SK-N-SH (cell line): ENCODE measurements around the gene PDZD2. TPM values are rescaled to one million over a fixed set of nuclear protein-coding genes. Genes with fewer than 3 reads are reported as not detected.

Experiments used
- CTCF ChIA-PET: fragments of 300-600, 350-600 bp; formaldehyde crosslinking; extraction: SDS; loops from one replicate; lab custom pipeline; 2021; lab: Yijun Ruan, JAX
- POLR2A ChIA-PET: fragments of 350-600 bp; sonication (Branson Sonifier 250); formaldehyde crosslinking; extraction: SDS; loops from one replicate; lab custom pipeline; 2020; ENCODE audit warnings: antibody characterized with exemption, inconsistent platforms; lab: Yijun Ruan, JAX
- DNase-seq: peaks from one replicate; pipeline ENCODE4 v3.0.0; 2012
- H2AFZ ChIP-seq: fragments of 200-600 bp; sonication (generic); 2 replicates; pipeline ENCODE4 v1.8.1; 2016; ENCODE audit warnings: antibody characterized with exemption, mild to moderate bottlenecking, low read depth
- H3F3A ChIP-seq: fragments of 200-600 bp; sonication (generic); replicated peaks from 2 replicates; pipeline ENCODE3; 2016; ENCODE audit warnings: antibody characterized with exemption, mild to moderate bottlenecking; ENCODE audit not compliant: insufficient read depth
- H3K27ac ChIP-seq, 2 experiments: fragments of 200-500 bp in 1 of 2; fragments of 200-600 bp in 1 of 2; sonication (Bioruptor generic) in 1 of 2; sonication (generic), shearing (Covaris generic) in 1 of 2; 2 replicates each; pipeline versions ENCODE4 v1.5.1 to v1.6.1; 2014 to 2016; ENCODE audit warnings: low read depth in 2 of 2, inconsistent platforms in 1 of 2, low read length in 1 of 2, mild to moderate bottlenecking in 1 of 2, mixed read lengths in 1 of 2
- H3K27me3 ChIP-seq: fragments of 200-600 bp; sonication (generic), shearing (Covaris generic); 2 replicates; pipeline ENCODE4 v1.6.1; 2016; ENCODE audit warnings: mixed run types; ENCODE audit not compliant: insufficient read depth
- H3K36me3 ChIP-seq, 2 experiments: fragments of 200-500 bp in 1 of 2; fragments of 200-600 bp in 1 of 2; sonication (Bioruptor generic) in 1 of 2; sonication (generic) in 1 of 2; replicated peaks in 1 of 2; 2 replicates each; pipeline versions ENCODE3 to v1.5.1; 2014 to 2016; ENCODE audit warnings: low read length in 1 of 2, mild to moderate bottlenecking in 1 of 2; ENCODE audit not compliant: insufficient read depth in 2 of 2, control insufficient read depth in 1 of 2
- H3K4me1 ChIP-seq, 2 experiments: fragments of 200-500 bp in 1 of 2; fragments of 200-600 bp in 1 of 2; sonication (Bioruptor generic) in 1 of 2; sonication (generic), shearing (Covaris generic) in 1 of 2; 2 replicates each; pipeline versions ENCODE4 v1.5.1 to v1.6.1; 2014 to 2016; ENCODE audit warnings: low read depth in 1 of 2, low read length in 1 of 2, mixed run types in 1 of 2; ENCODE audit not compliant: insufficient read depth in 2 of 2, control insufficient read depth in 1 of 2
- H3K4me2 ChIP-seq: fragments of 200-600 bp; sonication (generic), shearing (Covaris generic); 2 replicates; pipeline ENCODE4 v1.6.1; 2017; ENCODE audit warnings: mixed run types
- H3K4me3 ChIP-seq, 2 experiments: fragments of 200-500 bp in 1 of 2; fragments of 200-600 bp in 1 of 2; sonication (Bioruptor generic) in 1 of 2; sonication (generic), shearing (Covaris generic) in 1 of 2; 2 replicates each; pipeline versions ENCODE4 v1.5.1 to v1.8.1; 2014 to 2016; ENCODE audit warnings: low read depth in 2 of 2, inconsistent platforms in 1 of 2, low read length in 1 of 2, mild to moderate bottlenecking in 1 of 2, mixed read lengths in 1 of 2, moderate library complexity in 1 of 2
- H3K79me2 ChIP-seq: fragments of 200-600 bp; sonication (generic); 2 replicates; pipeline ENCODE4 v1.8.1; 2017; ENCODE audit warnings: mild to moderate bottlenecking; ENCODE audit not compliant: insufficient read depth
- H3K9ac ChIP-seq: fragments of 200-600 bp; sonication (generic); 2 replicates; pipeline ENCODE4 v1.6.1; 2017; ENCODE audit warnings: mixed run types
- H3K9me2 ChIP-seq: fragments of 200-600 bp; sonication (generic); 2 replicates; pipeline ENCODE4 v1.6.1; 2017; ENCODE audit warnings: mixed run types
- H3K9me3 ChIP-seq: fragments of 200-600 bp; sonication (generic); 2 replicates; pipeline ENCODE4 v1.6.1; 2017; ENCODE audit warnings: mixed run types, mild to moderate bottlenecking, moderate library complexity
- H4K20me1 ChIP-seq: fragments of 200-600 bp; sonication (generic); 2 replicates; pipeline ENCODE4 v1.6.1; 2017; ENCODE audit warnings: mild to moderate bottlenecking, mixed run types; ENCODE audit not compliant: insufficient read depth
- CHD2 ChIP-seq: fragments of 150-350 bp; IDR thresholded peaks from 2 replicates; pipeline ENCODE4 v1.6.1; 2018; ENCODE audit warnings: low read length; ENCODE audit not compliant: partially characterized antibody
- ELF1 ChIP-seq: IDR thresholded peaks from 2 replicates; pipeline ENCODE4 v1.4.0; 2012
- FOSL2 ChIP-seq: IDR thresholded peaks from 2 replicates; pipeline ENCODE4 v1.4.0; 2012; ENCODE audit warnings: low read depth, mild to moderate bottlenecking, moderate library complexity, borderline replicate concordance
- GABPA ChIP-seq: IDR thresholded peaks from 2 replicates; pipeline ENCODE4 v1.4.0; 2012; ENCODE audit warnings: low read depth, mild to moderate bottlenecking
- JUND ChIP-seq: IDR thresholded peaks from 2 replicates; pipeline ENCODE4 v1.4.0; 2012
- MEF2A ChIP-seq: IDR thresholded peaks from 2 replicates; pipeline ENCODE4 v1.4.0; 2012; ENCODE audit warnings: low read depth, borderline replicate concordance
- MXI1 ChIP-seq: IDR thresholded peaks from 2 replicates; pipeline ENCODE4 v1.6.1; 2012; ENCODE audit warnings: mild to moderate bottlenecking, low read depth, low read length, improper control_type of control experiment
- NRF1 ChIP-seq: IDR thresholded peaks from 2 replicates; pipeline ENCODE4 v1.6.1; 2012; ENCODE audit warnings: low read depth, mild to moderate bottlenecking, low read length
- POLR2AphosphoS5 ChIP-seq: IDR thresholded peaks from 2 replicates; pipeline ENCODE4 v1.6.1; 2012; ENCODE audit warnings: low read depth, low read length
- RFX5 ChIP-seq: IDR thresholded peaks from 2 replicates; pipeline ENCODE4 v1.6.1; 2012; ENCODE audit warnings: mild to moderate bottlenecking, improper control_type of control experiment, low read length
- RXRA ChIP-seq: IDR thresholded peaks from 2 replicates; pipeline ENCODE4 v1.4.0; 2012; ENCODE audit warnings: low read depth, mild to moderate bottlenecking, borderline replicate concordance
- SIN3A ChIP-seq: IDR thresholded peaks from 2 replicates; pipeline ENCODE4 v1.6.1; 2012; ENCODE audit warnings: low read depth, mild to moderate bottlenecking, low read length, moderate library complexity, borderline replicate concordance
- TAF1 ChIP-seq: IDR thresholded peaks from 2 replicates; pipeline ENCODE4 v1.6.1; 2012; ENCODE audit warnings: low read depth, mild to moderate bottlenecking, low read length, moderate library complexity, borderline replicate concordance
- YY1 ChIP-seq: IDR thresholded peaks from 2 replicates; pipeline ENCODE4 v1.4.0; 2012; ENCODE audit warnings: low read depth, mild to moderate bottlenecking
- WGBS: methylation state at CpG from one replicate; pipeline ENCODE4 v1.1.6; 2017; ENCODE audit warnings: low lambda C conversion rate; 5-methylcytosine and 5-hydroxymethylcytosine counted together
- polyA plus RNA-seq, 3 experiments: library from polyadenylated mRNA; depleted of rRNA; stranded (reverse); fragments of >200 nt; gene quantifications; 2 replicates each; pipeline ENCODE4 v1.2.3, GENCODE V29; 2012
- TF ChIP-seq, protein P1 (sequence below): IDR thresholded peaks from 2 replicates; pipeline ENCODE4 v1.4.0; 2012; ENCODE audit warnings: low read depth, borderline replicate concordance
- TF ChIP-seq, protein P2 (sequence below): fragments of 150-350 bp; IDR thresholded peaks from 2 replicates; pipeline ENCODE4 v1.6.1; 2017; ENCODE audit warnings: antibody characterized with exemption, low read length, low read depth, borderline replicate concordance
- TF ChIP-seq, protein P3 (sequence below): IDR thresholded peaks from 2 replicates; pipeline ENCODE4 v1.4.0; 2012; ENCODE audit warnings: low read depth
- TF ChIP-seq, protein P4 (sequence below): fragments of 150-350 bp; IDR thresholded peaks from 2 replicates; pipeline ENCODE4 v1.6.1; 2016; ENCODE audit warnings: mild to moderate bottlenecking, low read depth, low read length

The PDZD2 gene
- polyA plus RNA-seq, 1 of the 3 experiments (the other 2 are of a cell fraction), result 0.13 TPM

DNA sequence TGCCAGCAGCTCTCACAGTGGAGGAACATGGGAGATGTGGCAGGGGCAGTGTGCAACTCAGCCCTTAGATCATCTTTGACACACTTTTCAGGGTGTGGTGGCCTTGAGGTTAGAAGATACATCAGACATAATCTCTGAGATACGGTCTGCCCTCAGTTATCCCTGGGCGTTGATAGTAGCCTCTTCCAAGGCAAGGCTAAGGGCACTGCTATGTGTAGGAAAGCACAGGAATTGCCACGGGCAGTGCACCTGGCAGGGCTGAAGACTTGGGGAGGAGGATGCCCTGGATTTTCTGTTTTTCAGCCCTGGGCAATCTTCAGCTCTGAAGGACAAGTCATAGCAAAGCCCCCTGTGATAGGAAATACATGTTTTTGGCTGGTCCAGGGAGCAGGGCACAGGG lies 328.5 kb downstream of the PDZD2 start:
- no peak overlapping the region for H3K9ac ChIP-seq
- no peak overlapping the region for H3K4me2 ChIP-seq
- peaks cover 0 to 15% of the 10 kb centered on the region in 2 experiments; a peak in 1 of 4 replicates for H3K4me1 ChIP-seq
- no peak overlapping the region for H2AFZ ChIP-seq
- H3K79me2 ChIP-seq, result no peaks in the 10 kb centered on the region
- no peaks in the 10 kb centered on the region for H3F3A ChIP-seq
- no peaks in the 10 kb centered on the region for H4K20me1 ChIP-seq
- no peak overlapping the region for H3K4me3 ChIP-seq
- DNase-seq, result no peak
- H3K9me2 ChIP-seq, result no peaks in the 10 kb centered on the region
- H3K36me3 ChIP-seq, result no peaks in the 10 kb centered on the region
- POLR2A ChIA-PET, result no interaction called here
- TF ChIP-seq, protein P1, sequence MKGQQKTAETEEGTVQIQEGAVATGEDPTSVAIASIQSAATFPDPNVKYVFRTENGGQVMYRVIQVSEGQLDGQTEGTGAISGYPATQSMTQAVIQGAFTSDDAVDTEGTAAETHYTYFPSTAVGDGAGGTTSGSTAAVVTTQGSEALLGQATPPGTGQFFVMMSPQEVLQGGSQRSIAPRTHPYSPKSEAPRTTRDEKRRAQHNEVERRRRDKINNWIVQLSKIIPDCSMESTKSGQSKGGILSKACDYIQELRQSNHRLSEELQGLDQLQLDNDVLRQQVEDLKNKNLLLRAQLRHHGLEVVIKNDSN, result no peak
- TF ChIP-seq, protein P2, sequence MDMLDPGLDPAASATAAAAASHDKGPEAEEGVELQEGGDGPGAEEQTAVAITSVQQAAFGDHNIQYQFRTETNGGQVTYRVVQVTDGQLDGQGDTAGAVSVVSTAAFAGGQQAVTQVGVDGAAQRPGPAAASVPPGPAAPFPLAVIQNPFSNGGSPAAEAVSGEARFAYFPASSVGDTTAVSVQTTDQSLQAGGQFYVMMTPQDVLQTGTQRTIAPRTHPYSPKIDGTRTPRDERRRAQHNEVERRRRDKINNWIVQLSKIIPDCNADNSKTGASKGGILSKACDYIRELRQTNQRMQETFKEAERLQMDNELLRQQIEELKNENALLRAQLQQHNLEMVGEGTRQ, result no peak
- TF ChIP-seq, protein P3, sequence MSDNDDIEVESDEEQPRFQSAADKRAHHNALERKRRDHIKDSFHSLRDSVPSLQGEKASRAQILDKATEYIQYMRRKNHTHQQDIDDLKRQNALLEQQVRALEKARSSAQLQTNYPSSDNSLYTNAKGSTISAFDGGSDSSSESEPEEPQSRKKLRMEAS, result no peak
- TF ChIP-seq GABPA (no peak), CHD2 (no peak), ELF1 (no peak), MXI1 (no peak), POLR2AphosphoS5 (no peak), RFX5 (no peak), YY1 (no peak), MEF2A (no peak), RXRA (no peak), NRF1 (no peak), TAF1 (no peak), JUND (no peak), SIN3A (no peak), FOSL2 (no peak)
- TF ChIP-seq, protein P4, sequence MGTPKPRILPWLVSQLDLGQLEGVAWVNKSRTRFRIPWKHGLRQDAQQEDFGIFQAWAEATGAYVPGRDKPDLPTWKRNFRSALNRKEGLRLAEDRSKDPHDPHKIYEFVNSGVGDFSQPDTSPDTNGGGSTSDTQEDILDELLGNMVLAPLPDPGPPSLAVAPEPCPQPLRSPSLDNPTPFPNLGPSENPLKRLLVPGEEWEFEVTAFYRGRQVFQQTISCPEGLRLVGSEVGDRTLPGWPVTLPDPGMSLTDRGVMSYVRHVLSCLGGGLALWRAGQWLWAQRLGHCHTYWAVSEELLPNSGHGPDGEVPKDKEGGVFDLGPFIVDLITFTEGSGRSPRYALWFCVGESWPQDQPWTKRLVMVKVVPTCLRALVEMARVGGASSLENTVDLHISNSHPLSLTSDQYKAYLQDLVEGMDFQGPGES, result no peak
- peaks cover 5% of the 10 kb centered on the region; the same call in 1 of the 2 replicates for H3K27me3 ChIP-seq
- H3K9me3 ChIP-seq, result no peaks in the 10 kb centered on the region
- H3K27ac ChIP-seq, result no peak overlapping the region
- CTCF ChIA-PET, result interaction anchor here (0.5 to 0.9 kb wide), 4 partner anchors 16 to 1191 kb away, joined by 3 to 4 read pairs (median 3); no protein-coding TSS in a partner anchor
- 26% methylated on average over 3 of the region's 3 CpGs for whole genome bisulfite sequencing
